ENCODE results near the gene DPP6. TPM values are rescaled to one million over a fixed set of nuclear protein-coding genes. Genes with fewer than 3 reads are reported as not detected.
"Not testable (repeated sequence)": the region's sequence is repeated elsewhere in the genome, so short reads cannot be mapped to it uniquely, and the experiment has no call there.

The DPP6 gene
- total RNA-seq (1 to 10 TPM in 1 of 10 donors, under 1 TPM in 5, not detected in 4; 0.08 to 2.1 (median 0.35) TPM), polyA plus RNA-seq (under 1 TPM; 0.07 to 0.09 TPM)
- long read RNA-seq, donor 1 = 0 reads
- long read RNA-seq, donor 2, partial matches to known transcripts = 3 of 6 reads
- long read RNA-seq, donor 2, other reads (novel, unspliced or antisense) = 1 of 6 reads
- long read RNA-seq, donor 3, partial matches to known transcripts = 0 of 1 reads
- long read RNA-seq, donor 3, other reads (novel, unspliced or antisense) = 1 of 1 reads

GRCh38 chr7:154051643-154052529 is at the start of gene DPP6:
DPP6 (plus strand) TSS chr7:154052398.
- H3K36me3 ChIP-seq; DNase-seq; H3K27ac ChIP-seq; H3K4me1 ChIP-seq; H3K9me3 ChIP-seq; intact Hi-C loops (cut with DNase I): not testable (repeated sequence)
- ATAC-seq = peak in 2 of 8 donors; percentile 14 to 31
- peaks cover 0 to 24% (median 11%) of the 10 kb centered on the region in 7 donors for H3K27me3 ChIP-seq
- 0 to 2% methylated on average over 47 to 52 of the region's 81 CpGs for WGBS, 2 donors
- peak within 1 kb of the TSS in 1 of 10 donors; percentile 5 for H3K4me3 ChIP-seq

DNA sequence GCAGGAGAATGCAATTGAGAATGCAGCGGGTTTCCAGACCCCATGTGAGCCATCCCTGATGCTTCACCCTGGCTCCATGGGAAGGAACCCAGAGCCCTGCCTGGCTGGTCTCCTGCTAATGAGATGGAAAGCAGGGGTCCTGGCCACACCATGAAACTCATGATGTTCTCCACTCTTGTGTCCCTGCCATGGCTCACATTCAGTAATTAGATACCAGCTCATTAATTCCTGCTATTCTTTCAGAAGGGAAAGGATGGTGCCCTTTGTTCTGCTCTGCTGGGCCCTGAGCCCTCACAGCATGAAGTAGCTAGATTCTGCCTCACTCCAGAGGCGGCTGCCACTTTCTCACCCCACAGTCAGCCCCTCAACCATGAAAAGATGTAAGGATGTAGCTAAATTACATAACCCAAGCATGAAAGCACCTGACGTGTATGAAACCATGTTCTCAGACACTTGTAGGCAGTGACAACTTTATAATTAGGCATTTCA is 42.7 kb upstream of the DPP6 start:
- H3K36me3 ChIP-seq, ATAC-seq, DNase-seq, H3K9me3 ChIP-seq, H3K27me3 ChIP-seq, H3K27ac ChIP-seq, H3K4me1 ChIP-seq, H3K4me3 ChIP-seq: not testable (repeated sequence)
- intact Hi-C loops (cut with DNase I) = loop anchor here in 1 of 10 donors (5.0 kb wide), 1 partner anchor 193 kb away; no protein-coding TSS in a partner anchor
- 66 to 68% methylated on average over 2 of the region's 3 CpGs for WGBS, 2 donors

GRCh38 chr7:154010726-154011568 is 41.3 kb upstream of the DPP6 start:
- H3K36me3 ChIP-seq; H3K27ac ChIP-seq; DNase-seq; H3K9me3 ChIP-seq; H3K27me3 ChIP-seq; H3K4me1 ChIP-seq; H3K4me3 ChIP-seq; intact Hi-C loops (cut with DNase I); ATAC-seq: not testable (repeated sequence)
- 69 to 79% methylated on average over 4 of the region's 4 CpGs for WGBS, 2 donors

GRCh38 chr7:154012800-154013199 is 39.4 kb upstream of the DPP6 start:
- H3K27ac ChIP-seq; H3K4me3 ChIP-seq; H3K9me3 ChIP-seq; H3K36me3 ChIP-seq; DNase-seq; H3K4me1 ChIP-seq; H3K27me3 ChIP-seq; intact Hi-C loops (cut with DNase I); ATAC-seq: not testable (repeated sequence)
- WGBS, 2 donors = 56 to 61% methylated on average over 3 of the region's 3 CpGs

DNA sequence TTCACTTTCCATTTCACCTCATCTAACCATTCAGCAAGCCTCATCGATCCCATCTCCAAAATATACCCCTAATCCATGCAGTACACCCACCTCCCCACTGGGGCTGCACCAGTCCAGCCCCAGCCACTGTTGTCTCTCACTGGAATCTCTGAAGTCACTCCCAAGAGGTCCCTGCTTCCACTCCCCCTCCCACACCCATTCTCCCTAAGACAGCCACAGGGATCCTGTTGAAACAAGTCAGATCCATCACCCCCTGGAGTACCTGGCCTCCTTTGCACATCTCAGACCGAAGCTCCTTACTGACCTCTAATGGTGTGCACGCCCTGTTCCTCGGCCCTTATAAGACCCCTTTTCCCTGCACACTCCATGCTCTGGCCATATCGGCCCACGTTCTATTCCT is 36.6 kb upstream of the DPP6 start:
- ATAC-seq; H3K27ac ChIP-seq; DNase-seq; H3K4me1 ChIP-seq; H3K27me3 ChIP-seq; H3K36me3 ChIP-seq; H3K4me3 ChIP-seq; H3K9me3 ChIP-seq; intact Hi-C loops (cut with DNase I): not testable (repeated sequence)
- WGBS, 2 donors = 82 to 89% methylated on average over 6 of the region's 6 CpGs

- ATAC-seq; DNase-seq; H3K27ac ChIP-seq; H3K4me1 ChIP-seq; H3K4me3 ChIP-seq; intact Hi-C loops (cut with DNase I); H3K27me3 ChIP-seq; H3K9me3 ChIP-seq; H3K36me3 ChIP-seq: not testable (repeated sequence)
- WGBS, 2 donors = 71 to 72% methylated on average over 2 of the region's 2 CpGs
These were observed 33.8 kb upstream of the DPP6 start for GRCh38 chr7:154018354-154018753.

- H3K4me3 ChIP-seq; ATAC-seq; intact Hi-C loops (cut with DNase I); H3K27ac ChIP-seq; H3K9me3 ChIP-seq; H3K27me3 ChIP-seq; H3K4me1 ChIP-seq; DNase-seq; H3K36me3 ChIP-seq: not testable (repeated sequence)
- WGBS, 2 donors = 74 to 77% methylated on average over 7 to 8 of the region's 8 CpGs
These were observed 24.4 kb upstream of the DPP6 start for GRCh38 chr7:154027805-154028204.

DNA sequence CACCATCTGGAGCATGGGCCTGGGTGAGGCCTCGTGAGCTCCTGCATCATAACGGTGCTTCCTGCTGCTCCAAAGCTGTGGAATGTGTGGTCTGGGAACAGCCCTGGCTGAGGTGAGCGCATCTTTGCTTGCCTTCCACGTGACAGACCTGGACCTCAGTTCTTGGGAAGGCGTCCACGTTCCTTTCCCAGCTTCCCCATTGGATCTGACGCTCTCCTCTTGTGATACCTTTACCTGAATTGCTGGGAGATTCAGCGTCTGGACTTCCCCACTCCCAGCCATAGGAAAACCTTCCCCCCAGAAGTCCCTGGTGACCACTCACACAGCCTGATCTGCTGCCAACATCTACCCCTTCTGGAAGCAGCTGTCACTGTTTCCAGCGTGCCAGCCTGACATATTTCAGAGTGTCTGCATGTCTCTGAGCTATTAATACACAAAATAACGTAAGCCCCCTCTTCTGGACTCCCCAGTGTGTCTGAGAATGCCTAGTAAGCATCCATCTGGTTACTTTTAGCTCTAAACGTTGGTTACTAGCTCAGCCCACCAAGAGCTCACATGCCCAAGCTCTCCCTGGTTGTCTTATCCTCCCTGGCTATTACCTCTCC is 21.6 kb upstream of the DPP6 start:
- ATAC-seq; H3K36me3 ChIP-seq; H3K27ac ChIP-seq; H3K4me3 ChIP-seq; H3K27me3 ChIP-seq; intact Hi-C loops (cut with DNase I); H3K4me1 ChIP-seq; H3K9me3 ChIP-seq; DNase-seq: not testable (repeated sequence)
- 48 to 64% methylated on average over 11 of the region's 11 CpGs for whole genome bisulfite sequencing, 2 donors
